ENCODE data around the gene ACOT7. TPM values are rescaled to one million over a fixed set of nuclear protein-coding genes. Genes with fewer than 3 reads are reported as not detected.
A peak's percentile ranks its signal among the peaks of the same experiment; 100 is the strongest.

The ACOT7 gene
- total RNA-seq, 4 donors from 2014 or later, result 15.0 to 38.7 (median 28.6) TPM

DNA sequence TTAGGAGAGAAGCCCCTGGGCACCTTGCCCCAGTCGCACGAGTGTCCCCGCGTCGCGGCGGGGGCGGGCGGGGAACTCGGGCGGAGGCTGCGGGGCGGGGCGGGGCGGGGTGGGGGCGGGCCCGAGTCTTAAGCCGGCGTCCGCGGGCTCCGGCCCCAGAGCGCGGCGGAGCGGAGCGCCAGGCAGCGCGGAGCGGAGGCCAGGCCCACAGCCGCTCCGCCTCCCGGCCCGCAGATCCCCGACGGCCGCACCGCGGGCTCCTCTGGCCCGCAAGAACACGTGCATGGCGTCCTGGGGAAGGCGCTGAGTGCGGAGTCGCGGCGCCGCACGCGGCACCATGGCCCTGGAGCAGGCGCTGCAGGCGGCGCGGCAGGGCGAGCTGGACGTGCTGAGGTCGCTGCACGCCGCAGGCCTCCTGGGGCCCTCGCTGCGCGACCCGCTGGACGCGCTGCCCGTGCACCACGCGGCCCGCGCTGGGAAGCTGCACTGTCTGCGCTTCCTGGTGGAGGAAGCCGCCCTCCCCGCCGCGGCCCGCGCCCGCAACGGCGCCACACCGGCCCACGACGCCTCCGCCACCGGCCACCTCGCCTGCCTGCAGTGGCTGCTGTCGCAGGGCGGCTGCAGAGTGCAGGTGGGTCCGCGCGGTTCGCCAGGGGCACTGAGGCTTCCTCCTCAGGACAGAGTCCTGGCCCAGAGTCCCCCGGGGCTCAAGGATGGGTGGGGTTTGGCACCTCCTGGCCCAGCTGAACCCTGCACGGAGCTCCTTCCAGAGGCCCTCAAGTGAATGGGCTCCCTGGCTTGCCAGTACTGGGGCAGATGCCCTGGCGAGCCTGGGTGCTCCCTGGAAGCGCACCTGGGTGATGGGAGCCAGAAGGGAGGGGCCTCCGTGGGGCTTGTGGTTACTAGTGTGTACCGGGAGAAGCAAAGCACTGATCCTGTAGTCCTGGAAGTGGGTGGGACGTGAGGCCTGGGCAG is 31.3 kb upstream of the ACOT7 start, which contains the start of gene ESPN:
Gene ESPN (plus strand): TSS at position 158 of the 975 bp plus-strand sequence. CDS start 180 bp downstream, at position 338.
- H3K4me1 ChIP-seq, result peaks cover 32 to 41% (median 37%) of the 10 kb centered on the region in 4 donors
- no peaks in the 10 kb centered on the region for H3K9me3 ChIP-seq
- no peak for DNase-seq (ENCODE audit: extremely low spot score)
- H3K27me3 ChIP-seq, result peaks cover under 1 to 100% (median 60%) of the 10 kb centered on the region in 4 donors
- intact Hi-C loops (cut with DNase I), result no loop called here
- 19% methylated on average over 3 of the region's 99 CpGs for WGBS
- H3K27ac ChIP-seq (replicated peaks in 1 of 4), result no peak within 1 kb of the TSS
- no peaks in the 10 kb centered on the region for H3K36me3 ChIP-seq
- H3K4me3 ChIP-seq, result peak within 1 kb of the TSS; percentile 20 to 41 (median 30)
- TF ChIP-seq POLR2AphosphoS5 (IDR thresholded peaks at IDR 0.05) (no peak), POLR2A (IDR thresholded peaks at IDR 0.05; ENCODE audit: low read depth) (no peak), EP300 (IDR thresholded peaks at IDR 0.05) (no peak)
- TF ChIP-seq, protein P1, sequence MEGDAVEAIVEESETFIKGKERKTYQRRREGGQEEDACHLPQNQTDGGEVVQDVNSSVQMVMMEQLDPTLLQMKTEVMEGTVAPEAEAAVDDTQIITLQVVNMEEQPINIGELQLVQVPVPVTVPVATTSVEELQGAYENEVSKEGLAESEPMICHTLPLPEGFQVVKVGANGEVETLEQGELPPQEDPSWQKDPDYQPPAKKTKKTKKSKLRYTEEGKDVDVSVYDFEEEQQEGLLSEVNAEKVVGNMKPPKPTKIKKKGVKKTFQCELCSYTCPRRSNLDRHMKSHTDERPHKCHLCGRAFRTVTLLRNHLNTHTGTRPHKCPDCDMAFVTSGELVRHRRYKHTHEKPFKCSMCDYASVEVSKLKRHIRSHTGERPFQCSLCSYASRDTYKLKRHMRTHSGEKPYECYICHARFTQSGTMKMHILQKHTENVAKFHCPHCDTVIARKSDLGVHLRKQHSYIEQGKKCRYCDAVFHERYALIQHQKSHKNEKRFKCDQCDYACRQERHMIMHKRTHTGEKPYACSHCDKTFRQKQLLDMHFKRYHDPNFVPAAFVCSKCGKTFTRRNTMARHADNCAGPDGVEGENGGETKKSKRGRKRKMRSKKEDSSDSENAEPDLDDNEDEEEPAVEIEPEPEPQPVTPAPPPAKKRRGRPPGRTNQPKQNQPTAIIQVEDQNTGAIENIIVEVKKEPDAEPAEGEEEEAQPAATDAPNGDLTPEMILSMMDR (IDR thresholded peaks at IDR 0.05), result no peak

DNA sequence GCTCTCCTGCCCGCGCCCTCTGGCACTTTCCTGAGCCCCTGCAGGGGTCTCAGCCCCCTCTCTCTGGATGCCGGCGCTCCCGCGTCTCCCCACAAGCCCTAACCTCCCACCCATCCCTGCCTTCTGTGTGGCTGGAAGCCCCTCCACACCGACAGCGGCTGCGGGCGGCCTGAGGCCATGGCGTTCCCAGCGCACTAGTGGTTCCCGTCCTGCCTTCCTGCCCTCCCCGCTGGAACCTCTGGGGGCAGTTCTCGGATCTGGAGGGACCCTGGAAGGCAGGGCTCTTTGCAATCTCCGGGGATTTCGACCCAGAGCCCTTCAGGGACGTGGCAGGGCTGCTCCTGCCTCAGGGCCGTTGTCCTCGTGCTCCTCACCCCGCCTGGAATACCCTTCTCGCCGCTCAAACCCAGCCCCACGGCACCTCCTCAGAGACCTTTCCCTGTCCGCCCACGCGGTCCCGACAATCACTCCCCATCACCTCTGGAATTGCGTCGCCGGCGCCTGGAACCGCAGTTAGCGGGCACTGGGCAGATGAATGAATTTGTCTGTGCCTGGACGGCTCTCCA is 30.5 kb upstream of the ACOT7 start:
- no peaks in the 10 kb centered on the region for H3K9me3 ChIP-seq
- no peaks in the 10 kb centered on the region for H3K36me3 ChIP-seq
- intact Hi-C loops (cut with DNase I), result no loop called here
- WGBS, result no CpG with 5 or more reads among the region's 35 CpGs
- peaks cover 7 to 100% (median 68%) of the 10 kb centered on the region in 4 donors for H3K27me3 ChIP-seq
- peak overlapping the region; percentile 20 to 41 (median 30) for H3K4me3 ChIP-seq
- TF ChIP-seq POLR2AphosphoS5 (IDR thresholded peaks at IDR 0.05), result no peak
- TF ChIP-seq, protein P1 (IDR thresholded peaks at IDR 0.05), result no peak
- TF ChIP-seq POLR2A (IDR thresholded peaks at IDR 0.05; ENCODE audit: low read depth), result no peak
- no peak for TF ChIP-seq EP300 (IDR thresholded peaks at IDR 0.05)
- no peak overlapping the region for H3K27ac ChIP-seq (replicated peaks in 1 of 4)
- DNase-seq (ENCODE audit: extremely low spot score), result no peak
- H3K4me1 ChIP-seq, result peaks cover 40 to 49% (median 45%) of the 10 kb centered on the region in 4 donors

DNA sequence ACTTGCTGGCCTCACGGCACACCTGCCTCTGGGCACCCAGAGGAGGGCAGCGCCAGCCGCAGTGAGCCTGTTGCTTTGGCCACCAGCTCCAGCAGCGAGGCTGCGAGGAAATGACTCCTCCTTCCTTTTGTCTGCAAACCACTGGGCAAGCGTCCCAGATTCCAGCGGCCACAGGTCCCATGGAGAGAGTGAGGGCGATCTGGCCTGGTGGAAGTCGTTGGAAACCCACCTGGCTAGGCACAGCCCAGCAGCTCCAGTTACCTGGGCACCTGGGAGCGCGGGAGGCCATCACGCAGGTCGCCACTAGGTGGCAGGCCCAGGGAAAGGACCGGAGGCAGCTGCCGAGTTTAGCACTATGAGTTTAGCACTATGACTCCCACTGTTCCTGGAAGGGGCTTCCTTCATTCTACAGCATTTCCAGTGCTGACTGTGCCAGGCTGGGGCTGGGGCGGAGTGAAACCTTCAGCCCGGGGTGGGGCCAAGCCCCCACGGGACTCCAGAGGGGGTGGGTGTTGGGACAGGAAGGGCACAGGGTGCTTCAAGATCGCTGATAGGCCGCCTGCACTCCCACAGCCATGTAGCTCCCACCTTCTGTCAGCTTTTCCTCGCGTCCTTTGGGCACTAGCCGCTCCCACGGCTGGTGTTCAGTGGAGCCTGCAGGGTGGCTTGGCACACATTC is 29.9 kb upstream of the ACOT7 start:
- no peak for DNase-seq (ENCODE audit: extremely low spot score)
- peaks cover 45 to 55% (median 52%) of the 10 kb centered on the region in 4 donors for H3K4me1 ChIP-seq
- TF ChIP-seq, protein P1 (IDR thresholded peaks at IDR 0.05), result peak in 2 of 3 experiments; percentile 27 to 45
- no peak for TF ChIP-seq POLR2AphosphoS5 (IDR thresholded peaks at IDR 0.05)
- H3K36me3 ChIP-seq, result no peaks in the 10 kb centered on the region
- WGBS, result 12% methylated on average over 17 of the region's 24 CpGs
- no peak overlapping the region for H3K27ac ChIP-seq (replicated peaks in 1 of 4)
- no peak overlapping the region for H3K4me3 ChIP-seq
- peaks cover 7 to 100% (median 73%) of the 10 kb centered on the region in 4 donors for H3K27me3 ChIP-seq
- no peaks in the 10 kb centered on the region for H3K9me3 ChIP-seq
- intact Hi-C loops (cut with DNase I), result no loop called here

GRCh38 chr1:6421266-6421665 is 27.7 kb upstream of the ACOT7 start:
- peaks cover 7 to 100% (median 69%) of the 10 kb centered on the region in 4 donors for H3K27me3 ChIP-seq
- no peak overlapping the region for H3K27ac ChIP-seq (replicated peaks in 1 of 4)
- H3K36me3 ChIP-seq, result no peaks in the 10 kb centered on the region
- intact Hi-C loops (cut with DNase I), result no loop called here
- H3K9me3 ChIP-seq, result no peaks in the 10 kb centered on the region
- H3K4me1 ChIP-seq, result peaks cover 46 to 58% (median 52%) of the 10 kb centered on the region in 4 donors
- H3K4me3 ChIP-seq, result no peak overlapping the region
- TF ChIP-seq, protein P1 (IDR thresholded peaks at IDR 0.05), result no peak
- TF ChIP-seq POLR2A (IDR thresholded peaks at IDR 0.05; ENCODE audit: low read depth), result no peak
- TF ChIP-seq POLR2AphosphoS5 (IDR thresholded peaks at IDR 0.05), result no peak
- no peak for TF ChIP-seq EP300 (IDR thresholded peaks at IDR 0.05)
- WGBS, result 54% methylated on average over 4 of the region's 4 CpGs
- DNase-seq (ENCODE audit: extremely low spot score), result no peak

All from esophagus muscularis mucosa (tissue), 4 donors.